Muscle layer of duodenum (tissue), 2 donors: Measurements from ENCODE around the gene DHRS7B.
"Not testable (repeated sequence)": the region's sequence is repeated elsewhere in the genome, so short reads cannot be mapped to it uniquely, and the experiment has no call there.

ENCODE experiments used
- H3K27ac ChIP-seq: one replicate; pipeline ENCODE4 v1.7.0; 2013; ENCODE audit warnings: mild to moderate bottlenecking, low read length
- H3K27me3 ChIP-seq: one replicate; pipeline ENCODE4 v1.7.0; 2013; ENCODE audit warnings: low read depth, mild to moderate bottlenecking, control low read depth, low read length
- H3K36me3 ChIP-seq, 2 donors: one replicate each; pipeline ENCODE4 v1.7.0; 2013; ENCODE audit warnings: low read length in 2 of 2, control low read depth in 1 of 2, mild to moderate bottlenecking in 1 of 2; ENCODE audit not compliant: insufficient read depth in 2 of 2, control insufficient read depth in 1 of 2
- H3K4me1 ChIP-seq, 2 donors: one replicate each; pipeline ENCODE4 v1.7.0; 2013; ENCODE audit warnings: low read length in 2 of 2, mild to moderate bottlenecking in 2 of 2, control low read depth in 1 of 2, moderate library complexity in 1 of 2; ENCODE audit not compliant: insufficient read depth in 2 of 2, control insufficient read depth in 1 of 2
- H3K4me3 ChIP-seq, 2 donors: one replicate each; pipeline ENCODE4 v1.7.0; 2013; ENCODE audit warnings: low read length in 2 of 2, low read depth in 1 of 2, mild to moderate bottlenecking in 1 of 2
- H3K9me3 ChIP-seq, 2 donors: one replicate each; pipeline ENCODE4 v1.7.0; 2013; ENCODE audit warnings: low read length in 2 of 2, control low read depth in 1 of 2, mild to moderate bottlenecking in 1 of 2; ENCODE audit not compliant: control insufficient read depth in 1 of 2
- donor health status: healthy.

DHRS7B gene

GRCh38 chr17:21094298-21094704 is 32.5 kb upstream of the DHRS7B start:
- Histone ChIP-seq H3K36me3 (no peaks in the 10 kb centered on the region), H3K4me3 (no peak overlapping the region), H3K27ac (no peak overlapping the region), H3K4me1 (peaks cover 0 to 5% of the 10 kb centered on the region in 2 donors), H3K27me3 (no peaks in the 10 kb centered on the region), H3K9me3 (no peaks in the 10 kb centered on the region)

GRCh38 chr17:21095735-21096134 is 31.0 kb upstream of the DHRS7B start:
- Histone ChIP-seq H3K27me3 (no peaks in the 10 kb centered on the region), H3K36me3 (no peaks in the 10 kb centered on the region), H3K27ac (no peak overlapping the region), H3K4me3 (no peak overlapping the region), H3K9me3 (no peaks in the 10 kb centered on the region), H3K4me1 (peaks cover 0 to 11% of the 10 kb centered on the region in 2 donors)

DNA sequence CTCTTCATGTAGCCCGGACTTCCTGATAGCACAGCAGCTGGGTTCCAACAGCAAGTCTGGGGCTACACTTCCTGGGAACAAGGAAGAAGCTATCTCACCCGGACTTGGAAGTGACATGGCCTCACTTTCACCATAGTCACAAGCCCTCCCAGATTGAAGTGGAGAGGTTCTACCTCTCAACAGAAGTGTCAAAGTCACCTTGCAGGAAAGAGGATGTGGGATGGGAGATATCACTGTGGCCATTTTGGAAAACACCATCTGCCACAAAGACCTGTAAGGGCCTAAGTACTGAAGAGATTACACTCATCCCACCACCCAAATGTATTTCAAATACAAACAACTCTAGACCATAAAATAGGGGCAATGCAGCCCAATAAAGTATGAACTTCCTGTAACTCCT is 29.9 kb upstream of the DHRS7B start:
- Histone ChIP-seq H3K9me3 (no peaks in the 10 kb centered on the region), H3K4me3 (no peak overlapping the region), H3K27me3 (no peaks in the 10 kb centered on the region), H3K4me1 (peaks cover 0 to 11% of the 10 kb centered on the region in 2 donors), H3K27ac (no peak overlapping the region), H3K36me3 (no peaks in the 10 kb centered on the region)

GRCh38 chr17:21098934-21099689 is 27.7 kb upstream of the DHRS7B start:
- Histone ChIP-seq H3K9me3 (no peaks in the 10 kb centered on the region), H3K4me1 (peaks cover 0 to 11% of the 10 kb centered on the region in 2 donors), H3K27ac (no peak overlapping the region), H3K36me3 (no peaks in the 10 kb centered on the region), H3K27me3 (no peaks in the 10 kb centered on the region), H3K4me3 (peak overlapping the region; percentile 87)

- no peaks in the 10 kb centered on the region for H3K36me3 ChIP-seq
- H3K4me3 ChIP-seq: no peak overlapping the region
- H3K27ac ChIP-seq: no peak overlapping the region
Measured at GRCh38 chr17:21100636-21101035, 26.1 kb upstream of the DHRS7B start.

DNA sequence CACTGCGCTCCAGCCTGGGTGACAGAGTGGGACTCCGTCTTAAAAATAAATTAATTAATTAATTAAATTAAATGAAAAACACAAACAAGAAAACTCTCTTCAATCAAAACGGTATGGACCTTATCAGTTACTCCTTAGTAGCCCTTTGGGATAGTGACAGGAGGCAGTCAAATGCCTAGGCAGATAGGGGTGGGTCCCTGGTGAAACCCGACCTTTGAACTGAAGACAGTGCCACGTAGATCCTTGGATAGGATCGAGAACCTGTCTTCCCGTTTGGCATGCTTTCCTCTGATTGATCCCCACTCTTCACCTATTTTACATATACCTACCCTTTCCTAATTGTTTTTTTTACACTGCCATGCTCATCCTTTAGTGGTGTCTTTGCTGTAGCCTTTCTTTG is 22.2 kb upstream of the DHRS7B start:
- Histone ChIP-seq H3K9me3 (no peaks in the 10 kb centered on the region), H3K27me3 (no peaks in the 10 kb centered on the region), H3K36me3 (no peaks in the 10 kb centered on the region), H3K27ac (no peak overlapping the region), H3K4me3 (no peak overlapping the region), H3K4me1 (peaks cover 0 to 3% of the 10 kb centered on the region in 2 donors)

More at GRCh38 chr17:21100636-21101035, 26.1 kb upstream of the DHRS7B start:
- Histone ChIP-seq H3K9me3 (no peaks in the 10 kb centered on the region), H3K4me1 (peaks cover 0 to 11% of the 10 kb centered on the region in 2 donors), H3K27me3 (no peaks in the 10 kb centered on the region)

DNA sequence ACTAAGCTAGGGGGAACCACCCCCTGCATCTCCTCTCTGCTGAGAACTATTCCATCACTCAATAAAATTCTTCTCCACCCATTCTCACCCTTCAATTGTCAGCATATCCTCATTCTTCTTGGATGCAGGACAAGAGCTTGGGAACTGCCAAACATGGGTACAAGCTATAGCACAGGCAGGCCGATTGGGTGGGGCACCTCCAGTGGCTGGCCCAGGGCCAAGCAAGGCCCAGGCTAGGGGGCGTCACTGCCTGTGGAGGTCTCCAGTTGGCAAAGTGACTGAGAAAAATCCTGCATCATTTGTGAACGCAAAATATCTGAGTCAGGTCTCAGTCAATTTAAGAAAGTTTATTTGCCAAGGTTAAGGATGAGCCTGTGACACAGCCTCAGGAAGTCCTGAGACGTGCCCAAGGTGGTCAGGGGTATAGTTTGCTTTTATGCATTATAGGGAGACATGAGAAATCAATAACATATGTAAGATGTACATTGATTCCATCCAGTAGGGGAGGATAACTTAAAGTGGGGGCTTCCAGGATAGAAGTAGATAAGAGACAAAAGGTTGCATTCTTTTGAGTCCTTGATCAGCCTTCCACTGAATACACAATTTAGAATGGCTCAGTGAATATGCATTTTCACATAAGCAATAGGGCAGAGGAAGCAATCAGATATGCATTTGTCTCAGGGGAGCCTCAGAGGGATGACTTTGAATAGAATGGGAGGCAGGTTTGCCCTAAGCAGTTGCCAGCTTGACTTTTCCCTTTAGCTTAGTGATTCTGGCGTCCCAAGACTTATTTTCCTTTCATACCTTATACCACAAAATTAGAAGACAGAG is 21.5 kb upstream of the DHRS7B start:
- Histone ChIP-seq H3K27me3 (no peaks in the 10 kb centered on the region), H3K36me3 (no peaks in the 10 kb centered on the region), H3K27ac (no peak overlapping the region), H3K4me1 (no peaks in the 10 kb centered on the region), H3K4me3 (no peak overlapping the region), H3K9me3 (no peaks in the 10 kb centered on the region)

DNA sequence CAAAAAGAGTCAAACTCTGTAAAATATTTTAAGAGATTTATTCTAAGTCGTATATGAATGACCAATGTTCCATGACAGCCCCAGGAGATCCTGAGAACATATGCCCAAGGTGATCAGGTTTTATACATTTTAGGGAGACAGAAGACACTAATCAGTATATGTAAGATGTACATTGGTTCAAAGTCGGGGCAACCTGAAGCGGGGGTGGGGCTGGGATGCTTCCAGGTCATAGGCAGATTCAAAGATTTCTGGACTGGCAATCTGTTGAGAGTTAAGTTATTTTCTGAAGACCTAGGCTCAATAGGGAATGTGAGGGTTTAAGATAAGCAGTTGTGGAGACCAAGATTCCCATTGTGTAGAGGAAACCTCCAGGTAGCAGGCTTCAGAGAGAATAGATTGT is 20.4 kb upstream of the DHRS7B start:
- H3K4me1 ChIP-seq: no peaks in the 10 kb centered on the region
- H3K36me3 ChIP-seq: no peaks in the 10 kb centered on the region

GRCh38 chr17:21107067-21107650 is 19.6 kb upstream of the DHRS7B start:
- not testable (repeated sequence) for H3K4me1 ChIP-seq, H3K4me3 ChIP-seq, H3K9me3 ChIP-seq, H3K27ac ChIP-seq, H3K36me3 ChIP-seq, H3K27me3 ChIP-seq

More for the DNA sequence above, 20.4 kb upstream of the DHRS7B start:
- no peaks in the 10 kb centered on the region for H3K27me3 ChIP-seq
- H3K27ac ChIP-seq: no peak overlapping the region
- H3K9me3 ChIP-seq: no peaks in the 10 kb centered on the region
- H3K4me3 ChIP-seq: no peak overlapping the region

DNA sequence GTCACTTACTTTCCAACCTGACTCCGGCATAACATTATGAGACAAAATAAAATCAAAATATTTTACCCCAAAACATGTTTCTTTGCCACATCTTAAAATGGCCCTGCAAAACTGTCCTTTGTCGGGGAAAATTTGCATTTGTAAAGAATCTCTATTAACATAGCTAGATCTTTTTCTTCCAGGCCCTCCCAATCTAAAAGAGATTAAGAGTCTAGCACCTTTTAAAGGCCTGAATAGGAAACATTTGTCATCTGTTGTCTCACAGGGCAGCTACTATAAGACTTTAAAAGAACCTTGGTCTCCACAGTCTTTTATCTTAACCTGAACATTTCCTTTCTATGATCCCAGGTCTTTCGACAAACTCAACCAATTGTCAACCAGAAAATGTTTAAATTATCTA is 18.1 kb upstream of the DHRS7B start:
- no peak overlapping the region for H3K27ac ChIP-seq
- H3K4me1 ChIP-seq: no peaks in the 10 kb centered on the region
- no peaks in the 10 kb centered on the region for H3K27me3 ChIP-seq
- no peaks in the 10 kb centered on the region for H3K36me3 ChIP-seq
- H3K9me3 ChIP-seq: no peaks in the 10 kb centered on the region
- H3K4me3 ChIP-seq: no peak overlapping the region

GRCh38 chr17:21113049-21113690 is 13.6 kb upstream of the DHRS7B start:
- Histone ChIP-seq H3K36me3 (no peaks in the 10 kb centered on the region), H3K27me3 (no peaks in the 10 kb centered on the region), H3K27ac (no peak overlapping the region), H3K9me3 (no peaks in the 10 kb centered on the region), H3K4me3 (no peak overlapping the region), H3K4me1 (no peaks in the 10 kb centered on the region)
